ENCODE results near the gene SLC16A3.

Gene SLC16A3

DNA sequence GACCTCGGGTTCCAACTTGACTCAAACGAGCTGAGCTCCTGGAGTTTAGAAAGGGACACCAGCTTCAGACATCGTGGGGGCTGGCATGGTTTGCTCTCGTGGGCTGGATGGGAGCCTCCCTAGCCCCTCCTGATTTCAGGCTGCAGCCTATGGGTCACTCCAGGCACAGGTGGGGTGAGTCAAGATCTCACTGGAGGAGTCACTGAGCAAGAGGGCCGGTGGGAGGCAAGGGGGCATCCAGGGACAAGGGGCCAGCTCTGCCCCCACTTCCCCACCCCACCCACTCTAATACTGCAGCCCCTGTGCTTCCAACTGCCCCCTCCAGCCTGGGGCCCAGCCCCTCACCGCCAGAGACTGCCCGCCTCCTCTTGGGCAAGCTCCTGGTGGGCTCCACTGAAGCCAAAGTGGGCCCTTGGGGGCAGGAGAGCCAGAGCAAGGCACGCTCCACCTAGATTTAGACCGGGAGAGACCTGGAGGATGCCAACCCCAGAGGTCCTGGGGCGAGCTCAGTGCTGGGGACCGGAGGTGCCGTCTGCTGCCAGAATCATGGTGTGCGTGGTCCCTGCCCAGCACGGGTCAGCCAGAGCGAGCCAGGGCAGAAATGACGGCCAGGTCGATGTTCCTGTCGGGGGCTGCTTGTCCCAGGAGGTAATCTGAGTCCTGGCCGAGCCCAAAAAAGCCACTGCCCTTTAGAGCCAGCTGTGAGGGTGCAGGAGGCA is 6.4 kb downstream of the SLC16A3 start:
- DNase-seq (ENCODE audit: insufficient read length, low spot score) (no peak), FAIRE-seq (no peak)

DNA sequence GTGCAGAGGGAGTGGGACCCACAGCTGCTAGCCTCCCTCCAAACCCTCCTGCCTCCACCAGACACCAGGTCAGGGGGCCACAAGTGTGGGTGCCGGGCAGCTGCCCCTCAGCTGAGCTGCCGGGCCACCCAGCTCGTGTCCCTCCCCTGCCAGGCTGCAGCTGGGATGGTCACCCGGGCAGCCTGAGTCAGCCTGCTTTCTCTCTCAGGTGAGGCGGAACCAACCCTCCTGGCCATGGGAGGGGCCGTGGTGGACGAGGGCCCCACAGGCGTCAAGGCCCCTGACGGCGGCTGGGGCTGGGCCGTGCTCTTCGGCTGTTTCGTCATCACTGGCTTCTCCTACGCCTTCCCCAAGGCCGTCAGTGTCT is 6.9 kb downstream of the SLC16A3 start:
- FAIRE-seq = no peak

DNA sequence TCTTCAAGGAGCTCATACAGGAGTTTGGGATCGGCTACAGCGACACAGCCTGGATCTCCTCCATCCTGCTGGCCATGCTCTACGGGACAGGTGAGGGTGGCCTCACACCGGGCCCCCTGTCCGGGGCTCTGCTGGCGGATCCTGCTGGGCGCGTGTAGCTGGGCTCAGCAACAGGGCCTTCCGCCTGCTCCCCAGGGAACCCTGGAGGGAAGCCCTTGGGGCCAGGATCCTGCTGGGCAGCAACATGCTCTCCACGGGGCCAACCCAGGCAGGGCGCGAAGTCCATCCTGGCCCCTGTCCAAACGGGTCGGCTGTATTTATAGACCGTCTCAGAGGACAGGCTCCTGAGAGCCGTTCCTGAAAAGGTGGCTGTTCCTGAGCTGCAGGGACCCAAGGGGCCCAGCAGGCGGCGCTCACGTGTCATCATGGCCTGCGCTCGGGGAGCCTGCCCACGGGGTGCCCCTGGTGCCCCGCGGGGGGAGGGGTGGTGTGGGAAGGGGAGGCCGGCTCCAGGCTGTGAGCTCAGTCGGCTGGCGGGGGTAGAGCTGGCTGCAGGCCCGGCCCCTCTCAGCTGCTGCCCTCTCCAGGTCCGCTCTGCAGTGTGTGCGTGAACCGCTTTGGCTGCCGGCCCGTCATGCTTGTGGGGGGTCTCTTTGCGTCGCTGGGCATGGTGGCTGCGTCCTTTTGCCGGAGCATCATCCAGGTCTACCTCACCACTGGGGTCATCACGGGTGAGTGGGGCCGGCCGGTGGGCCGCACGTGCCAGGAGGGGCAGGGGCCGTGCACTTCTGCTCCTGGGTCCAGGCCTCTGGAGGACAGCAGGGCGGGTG is 7.5 kb downstream of the SLC16A3 start:
- FAIRE-seq (no peak), DNase-seq (ENCODE audit: insufficient read length, low spot score) (no peak)

More for the DNA sequence above, 6.9 kb downstream of the SLC16A3 start:
- no peak for DNase-seq (ENCODE audit: insufficient read length, low spot score)

DNA sequence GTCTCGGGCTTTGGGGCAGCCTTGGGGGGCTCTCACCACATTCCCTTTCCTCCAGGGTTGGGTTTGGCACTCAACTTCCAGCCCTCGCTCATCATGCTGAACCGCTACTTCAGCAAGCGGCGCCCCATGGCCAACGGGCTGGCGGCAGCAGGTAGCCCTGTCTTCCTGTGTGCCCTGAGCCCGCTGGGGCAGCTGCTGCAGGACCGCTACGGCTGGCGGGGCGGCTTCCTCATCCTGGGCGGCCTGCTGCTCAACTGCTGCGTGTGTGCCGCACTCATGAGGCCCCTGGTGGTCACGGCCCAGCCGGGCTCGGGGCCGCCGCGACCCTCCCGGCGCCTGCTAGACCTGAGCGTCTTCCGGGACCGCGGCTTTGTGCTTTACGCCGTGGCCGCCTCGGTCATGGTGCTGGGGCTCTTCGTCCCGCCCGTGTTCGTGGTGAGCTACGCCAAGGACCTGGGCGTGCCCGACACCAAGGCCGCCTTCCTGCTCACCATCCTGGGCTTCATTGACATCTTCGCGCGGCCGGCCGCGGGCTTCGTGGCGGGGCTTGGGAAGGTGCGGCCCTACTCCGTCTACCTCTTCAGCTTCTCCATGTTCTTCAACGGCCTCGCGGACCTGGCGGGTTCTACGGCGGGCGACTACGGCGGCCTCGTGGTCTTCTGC is 8.4 kb downstream of the SLC16A3 start:
- DNase-seq (ENCODE audit: insufficient read length, low spot score) (no peak), FAIRE-seq (no peak)

DNA sequence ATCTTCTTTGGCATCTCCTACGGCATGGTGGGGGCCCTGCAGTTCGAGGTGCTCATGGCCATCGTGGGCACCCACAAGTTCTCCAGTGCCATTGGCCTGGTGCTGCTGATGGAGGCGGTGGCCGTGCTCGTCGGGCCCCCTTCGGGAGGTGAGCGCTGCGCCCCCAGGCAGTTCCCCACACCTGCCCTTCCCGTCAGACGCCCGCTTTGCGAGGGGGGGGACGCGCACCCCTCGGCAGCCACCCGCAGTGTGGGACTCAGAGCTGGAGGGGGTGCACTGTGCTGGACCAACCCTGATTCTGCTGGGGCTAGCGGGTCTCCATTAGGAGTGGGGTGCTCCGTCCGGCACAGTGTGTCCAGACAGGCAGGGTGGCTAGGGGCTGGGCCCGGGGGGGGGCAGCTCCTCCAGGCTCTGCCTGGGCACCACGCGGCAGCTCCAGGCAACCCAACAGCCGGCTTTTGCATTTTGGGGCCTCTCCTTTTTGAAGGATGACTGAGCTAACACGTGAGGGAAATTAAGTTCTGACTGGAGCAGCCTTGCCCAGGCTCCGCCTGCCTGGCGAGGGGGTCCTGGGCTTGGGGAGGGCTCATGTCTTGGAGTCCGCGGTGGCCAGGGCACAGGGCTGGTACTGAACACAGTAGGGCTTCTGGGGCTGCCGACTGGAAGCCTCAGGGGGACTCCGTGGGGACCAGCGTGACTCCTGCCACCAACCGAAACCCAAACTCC is 9.1 kb downstream of the SLC16A3 start:
- DNase-seq (ENCODE audit: insufficient read length, low spot score) (no peak), FAIRE-seq (no peak)

DNA sequence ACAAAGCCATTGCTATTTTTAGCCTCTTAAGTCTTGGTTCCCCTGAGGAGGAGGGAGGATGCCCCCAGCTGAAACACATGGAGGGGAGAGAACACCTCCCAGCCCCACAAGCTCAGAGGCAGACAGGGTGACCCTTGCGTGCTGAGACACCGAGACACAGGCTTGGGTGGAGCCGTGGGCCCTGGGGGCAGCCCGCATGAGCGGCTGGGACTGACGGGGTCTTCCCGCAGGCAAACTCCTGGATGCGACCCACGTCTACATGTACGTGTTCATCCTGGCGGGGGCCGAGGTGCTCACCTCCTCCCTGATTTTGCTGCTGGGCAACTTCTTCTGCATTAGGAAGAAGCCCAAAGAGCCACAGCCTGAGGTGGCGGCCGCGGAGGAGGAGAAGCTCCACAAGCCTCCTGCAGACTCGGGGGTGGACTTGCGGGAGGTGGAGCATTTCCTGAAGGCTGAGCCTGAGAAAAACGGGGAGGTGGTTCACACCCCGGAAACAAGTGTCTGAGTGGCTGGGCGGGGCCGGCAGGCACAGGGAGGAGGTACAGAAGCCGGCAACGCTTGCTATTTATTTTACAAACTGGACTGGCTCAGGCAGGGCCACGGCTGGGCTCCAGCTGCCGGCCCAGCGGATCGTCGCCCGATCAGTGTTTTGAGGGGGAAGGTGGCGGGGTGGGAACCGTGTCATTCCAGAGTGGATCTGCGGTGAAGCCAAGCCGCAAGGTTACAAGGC is 9.8 kb downstream of the SLC16A3 start:
- DNase-seq (ENCODE audit: insufficient read length, low spot score) (no peak), FAIRE-seq (no peak)

DNA sequence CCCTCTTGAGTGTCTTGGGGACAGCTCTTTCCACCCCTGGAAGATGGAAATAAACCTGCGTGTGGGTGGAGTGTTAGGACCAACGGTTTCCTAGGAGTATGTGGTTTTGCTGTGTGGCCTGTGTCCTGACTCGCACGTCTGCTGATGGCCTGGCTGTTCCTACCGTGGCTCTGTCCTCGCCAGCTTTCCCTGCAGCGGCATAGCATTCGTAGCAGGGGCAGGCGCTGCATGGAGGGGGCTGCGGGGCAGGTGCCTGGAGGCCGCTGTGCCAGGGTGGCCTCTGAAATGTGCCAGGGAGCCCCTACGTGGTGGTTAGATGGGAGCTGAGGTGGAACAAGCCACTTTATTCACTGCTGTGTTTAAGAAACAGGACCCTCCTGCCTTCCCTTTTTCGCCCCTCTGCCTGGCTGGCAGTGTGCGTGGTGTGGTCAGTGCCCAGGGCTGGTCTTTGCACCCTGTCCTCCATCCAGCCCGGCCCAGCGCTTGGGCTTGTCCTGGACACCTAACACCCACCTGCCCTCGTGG is 10.6 kb downstream of the SLC16A3 start:
- FAIRE-seq (no peak), DNase-seq (ENCODE audit: insufficient read length, low spot score) (no peak)

DNA sequence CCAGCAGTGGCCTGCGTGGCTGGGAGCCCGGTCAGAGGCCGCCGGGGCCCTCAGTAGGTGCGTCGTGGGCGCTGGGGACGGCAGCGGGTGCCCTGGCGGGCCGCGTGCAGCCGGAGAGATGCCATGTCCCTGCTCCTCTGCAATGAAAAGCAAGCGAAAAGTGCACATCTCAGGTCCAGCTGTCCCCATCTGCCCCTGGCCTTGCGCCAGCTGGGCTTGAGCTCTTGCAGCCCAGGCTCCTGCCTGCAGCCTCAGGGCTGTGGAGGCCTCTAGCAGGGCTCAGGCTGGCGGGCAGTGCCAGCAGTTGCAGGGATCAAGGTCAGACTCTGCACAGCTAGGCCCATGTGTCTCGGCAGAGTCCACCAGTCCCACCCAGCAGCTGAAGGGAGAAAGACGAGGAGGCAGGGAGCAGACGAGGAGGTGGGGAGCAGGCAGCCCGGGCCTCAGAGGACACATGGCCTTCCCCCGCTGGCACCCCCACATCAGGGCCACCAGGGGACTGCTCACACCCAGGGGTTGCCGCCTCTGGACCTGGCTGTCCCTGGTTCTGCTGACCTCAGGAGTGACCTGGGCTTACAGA is 11.2 kb downstream of the SLC16A3 start:
- DNase-seq (ENCODE audit: insufficient read length, low spot score) = no peak
- FAIRE-seq = no peak

DNA sequence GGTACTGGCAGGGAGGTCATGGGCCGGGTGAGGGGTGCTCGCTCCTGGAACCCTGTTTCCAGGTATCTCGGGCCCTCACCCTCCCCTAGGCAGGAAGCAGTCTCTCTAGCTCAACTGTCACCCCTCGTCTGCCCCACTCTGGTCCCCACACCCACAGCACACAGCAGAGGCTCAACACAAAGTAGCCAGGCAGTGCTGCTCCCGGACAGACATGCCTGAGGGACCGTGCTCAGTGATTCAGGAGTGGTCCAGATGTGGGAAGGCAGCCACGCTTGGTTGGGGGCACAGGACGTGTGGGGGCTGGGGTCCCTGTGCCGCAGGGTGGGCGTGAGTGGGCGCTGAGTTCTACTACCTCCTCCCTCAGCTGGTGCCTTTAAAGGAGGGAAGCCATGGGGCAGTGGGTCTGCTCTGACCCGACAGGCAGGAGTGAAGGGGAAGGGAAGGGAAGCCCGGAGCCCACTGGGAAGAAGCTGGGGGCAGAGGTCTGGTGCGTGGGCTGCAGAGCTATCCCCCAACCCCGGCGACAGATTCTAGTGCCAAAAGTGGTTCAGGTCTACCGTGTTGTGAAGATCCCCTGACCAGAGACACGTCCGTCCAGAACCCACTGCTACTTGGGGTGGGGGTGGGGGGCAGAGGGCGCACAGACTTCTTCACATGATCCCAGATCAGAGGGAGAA is 11.8 kb downstream of the SLC16A3 start:
- DNase-seq (ENCODE audit: insufficient read length, low spot score) (no peak), FAIRE-seq (no peak)

DNA sequence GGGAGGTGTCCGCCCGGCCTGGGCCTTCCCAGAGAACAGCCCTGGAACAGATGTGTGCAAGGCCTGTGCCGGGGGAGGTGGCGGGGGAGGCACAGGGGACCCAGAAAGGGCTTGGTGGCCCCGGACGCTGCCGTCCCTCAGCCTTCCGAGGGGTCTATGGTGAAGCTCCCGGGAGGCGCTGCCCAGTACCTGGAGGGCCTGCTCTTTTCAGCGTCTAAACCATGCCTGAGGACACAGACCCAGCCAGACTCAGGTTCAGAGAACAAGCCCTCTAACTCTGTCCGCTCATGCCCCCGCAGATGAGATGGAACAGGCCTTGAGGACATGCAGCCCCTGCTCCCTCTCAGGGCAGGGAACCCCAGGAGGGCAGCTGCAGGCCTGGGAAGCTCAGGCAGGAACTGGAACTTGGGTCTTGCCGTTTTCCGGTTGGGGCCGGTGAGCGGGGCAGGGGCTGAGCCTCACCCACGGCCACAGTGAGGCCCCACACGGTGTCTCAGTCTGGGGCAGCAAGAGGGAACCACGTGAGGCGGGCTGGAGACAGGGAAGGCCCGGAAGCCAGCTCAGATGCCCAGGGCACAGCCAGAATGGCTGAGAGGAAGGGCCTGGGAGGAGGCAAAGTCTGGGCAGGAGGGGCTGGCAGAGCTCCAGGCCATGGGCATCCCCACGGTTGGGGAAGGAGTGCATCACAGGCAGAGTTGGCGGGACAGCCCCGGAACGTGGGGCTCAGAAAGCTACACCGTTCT is 12.5 kb downstream of the SLC16A3 start:
- DNase-seq (ENCODE audit: insufficient read length, low spot score) = no peak
- FAIRE-seq = no peak

DNA sequence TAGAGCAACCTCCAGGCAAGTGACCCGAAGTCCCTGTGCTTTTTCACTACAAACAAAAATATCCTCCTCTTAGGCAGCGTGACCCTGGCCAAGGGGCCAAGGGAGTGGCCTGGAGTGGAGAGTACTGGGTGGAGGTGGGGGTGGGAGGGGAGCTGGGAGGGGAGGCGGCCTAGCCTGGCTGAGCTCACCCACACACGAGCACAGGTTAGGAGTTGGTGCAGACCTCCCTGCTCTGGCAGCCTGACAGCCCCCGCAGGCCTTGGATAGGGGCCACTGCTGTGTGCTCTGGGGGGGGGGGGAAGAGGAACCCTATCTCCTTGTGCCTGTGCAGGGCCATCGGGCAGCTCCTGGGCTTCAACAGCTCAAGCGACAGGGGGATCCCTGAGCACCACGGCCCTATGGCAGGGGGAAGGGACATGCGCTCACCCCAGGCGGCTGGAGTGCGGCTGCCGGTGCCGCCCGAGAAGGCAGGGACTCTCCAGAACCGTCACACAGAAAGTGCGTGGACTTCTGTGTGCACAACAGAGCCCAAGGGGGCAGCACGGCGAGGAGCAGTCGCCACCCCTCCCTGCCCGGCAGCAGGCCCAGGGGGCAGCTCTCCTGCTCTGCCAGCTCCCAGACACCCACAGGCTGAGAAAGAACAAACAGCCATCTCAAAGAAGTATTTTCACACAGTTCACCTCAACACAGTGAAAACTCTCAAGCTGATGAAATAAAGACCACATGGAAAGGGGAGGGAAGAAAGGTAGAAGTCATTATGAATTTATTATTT is 13.3 kb downstream of the SLC16A3 start:
- no peak for DNase-seq (ENCODE audit: insufficient read length, low spot score)
- no peak for FAIRE-seq

DNA sequence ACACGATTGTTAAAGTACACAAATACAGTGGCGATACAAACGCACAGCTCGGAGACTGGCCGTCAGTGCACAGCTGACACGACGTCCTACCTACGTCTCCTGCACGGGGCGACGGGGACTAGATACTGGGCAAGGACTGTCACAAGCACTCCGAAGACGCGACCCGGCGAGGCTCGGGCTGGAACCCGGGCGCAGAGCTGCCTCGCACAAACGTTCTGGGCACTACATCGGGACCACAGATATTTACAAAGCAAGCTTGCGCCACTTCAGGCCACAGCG is 13.8 kb downstream of the SLC16A3 start:
- FAIRE-seq = no peak
- no peak for DNase-seq (ENCODE audit: insufficient read length, low spot score)

DNA sequence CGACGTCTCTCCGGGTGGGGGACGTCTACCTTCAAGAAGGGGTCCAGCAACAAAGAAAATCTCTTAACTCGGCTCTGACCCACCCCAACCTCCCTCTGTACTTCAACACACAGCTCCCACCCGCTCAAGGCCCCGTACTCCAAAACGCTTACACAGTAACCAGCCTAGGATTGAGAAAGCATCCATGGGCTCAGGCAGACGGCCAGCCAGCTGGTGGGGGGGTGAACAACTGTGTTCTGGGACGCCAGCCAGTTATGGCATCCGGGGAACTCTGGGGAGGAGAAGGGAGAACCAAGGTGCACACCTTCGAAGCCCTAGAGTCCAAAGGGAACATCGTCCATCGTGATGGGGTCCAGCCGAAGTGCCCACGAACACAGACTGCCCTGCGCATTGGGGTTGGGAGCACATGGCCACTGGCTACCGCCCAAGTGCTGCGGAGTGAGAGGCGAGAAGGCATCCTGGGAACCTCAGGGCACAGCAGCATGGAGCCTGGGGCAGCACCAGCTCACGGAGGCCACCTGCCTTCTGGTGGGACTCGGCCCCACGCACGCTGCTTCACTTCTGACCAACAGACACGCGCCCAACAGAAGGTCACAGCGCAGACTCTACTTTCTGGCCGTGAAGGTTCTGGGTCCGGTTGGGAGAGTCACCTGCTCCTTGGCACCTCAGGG is 14.3 kb downstream of the SLC16A3 start:
- FAIRE-seq = no peak
- DNase-seq (ENCODE audit: insufficient read length, low spot score) = no peak

DNA sequence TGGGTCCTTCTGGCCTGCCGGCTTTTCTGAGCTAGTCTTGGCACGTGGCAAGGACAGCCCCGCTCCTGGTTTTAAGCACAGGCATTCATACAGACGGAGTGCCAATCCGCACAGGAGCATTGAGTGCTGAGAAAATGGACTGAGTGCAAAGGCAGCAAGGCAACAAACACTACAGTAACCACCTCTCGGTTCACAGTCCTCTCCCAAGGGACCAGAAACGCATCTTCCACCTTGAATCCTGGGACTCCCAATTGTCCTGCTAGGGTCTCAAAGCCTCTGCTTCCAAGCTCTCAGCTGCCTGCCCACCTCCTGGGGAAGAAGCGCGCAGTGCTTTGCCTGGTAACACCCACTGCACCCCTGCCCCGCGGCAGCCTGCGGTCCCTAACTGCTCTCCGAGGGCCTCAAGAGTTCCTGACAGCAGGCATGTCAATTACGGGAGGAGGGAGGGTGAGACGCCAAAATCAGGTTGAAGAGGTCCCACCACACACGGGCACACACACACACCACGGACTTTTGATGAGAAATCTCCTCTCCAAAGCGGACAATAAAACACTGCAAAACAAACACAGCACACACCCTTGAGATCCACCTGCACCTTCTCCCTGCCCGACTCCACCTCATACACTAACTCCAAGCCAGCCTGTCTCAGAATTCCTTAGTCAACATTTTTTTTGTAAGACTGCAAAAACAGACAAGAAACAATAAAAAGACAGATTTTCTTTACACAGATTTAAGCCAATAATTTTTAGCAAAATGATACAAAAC is 15.0 kb downstream of the SLC16A3 start:
- no peak for DNase-seq (ENCODE audit: insufficient read length, low spot score)
- no peak for FAIRE-seq

DNA sequence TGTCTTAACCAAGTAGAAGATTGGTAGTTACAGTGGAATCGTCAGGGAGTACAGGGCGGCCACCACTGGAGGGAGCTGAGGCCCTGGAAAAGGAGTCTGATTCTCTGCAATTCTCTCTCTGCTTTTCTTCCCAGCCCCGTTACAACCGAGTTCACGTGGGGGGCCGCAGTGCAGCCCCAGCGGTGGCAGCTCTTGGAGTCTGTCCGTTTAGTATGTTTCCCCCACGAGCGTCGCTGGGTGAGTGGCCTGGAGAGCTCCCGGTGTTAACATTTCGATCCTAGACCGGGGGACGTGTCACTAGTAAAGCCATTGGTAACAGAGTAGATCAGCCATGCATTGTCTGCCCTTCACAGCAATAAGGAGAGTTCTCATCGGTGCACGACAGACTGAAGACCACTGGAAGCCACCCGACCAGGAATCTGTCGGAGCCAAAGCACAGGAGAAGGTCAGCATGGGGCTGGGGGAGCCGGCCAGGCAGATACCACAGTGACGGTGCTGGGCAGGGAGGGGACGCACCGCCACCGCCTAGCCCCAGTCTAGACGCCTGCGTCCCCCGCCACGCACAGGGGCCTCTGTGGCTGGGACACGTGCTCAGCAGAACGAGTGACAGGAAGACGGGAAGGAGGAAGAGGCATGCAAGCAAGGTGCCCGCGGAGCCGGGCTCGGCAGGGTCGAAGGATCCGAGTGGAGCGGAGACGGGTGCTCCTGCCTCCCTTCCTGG is 15.7 kb downstream of the SLC16A3 start:
- FAIRE-seq = no peak
- DNase-seq (ENCODE audit: insufficient read length, low spot score) = no peak

All from HTR-8/SVneo (cell line).